ENCODE data around the gene RBL2. TPM values are rescaled to one million over a fixed set of nuclear protein-coding genes. Genes with fewer than 3 reads are reported as not detected.

Gene RBL2
- total and polyA plus RNA-seq, 2 of the 13 experiments (the other 11 are each of a cell fraction or from before 2014, with no cell fraction given) = 41.2 to 60.9 TPM

- TF ChIP-seq BORCS8-MEF2B (CRISPR knock-in tag; IDR thresholded peaks at IDR 0.05) (no peak), ZZZ3 (CRISPR knock-in tag; IDR thresholded peaks at IDR 0.05; ENCODE audit: borderline replicate concordance) (peak; percentile 76; the same call in 1 of the 2 replicates), PREB (CRISPR knock-in tag; IDR thresholded peaks at IDR 0.05) (no peak), SNAI1 (CRISPR knock-in tag; IDR thresholded peaks at IDR 0.05; ENCODE audit: borderline replicate concordance) (0 out of 2 replicates have a peak, but pooled peaks have one; percentile 54), ZNF20 (CRISPR knock-in tag; IDR thresholded peaks at IDR 0.05) (no peak), TFAP4 (IDR thresholded peaks at IDR 0.05; ENCODE audit: borderline replicate concordance, low read depth) (no peak; the same call in 1 of the 2 replicates), ZNF703 (CRISPR knock-in tag; IDR thresholded peaks at IDR 0.05; ENCODE audit: borderline replicate concordance) (no peak), POLR2AphosphoS2 (IDR thresholded peaks at IDR 0.05; ENCODE audit: low read depth, low read length) (no peak), ZFP37 (CRISPR knock-in tag; IDR thresholded peaks at IDR 0.05; ENCODE audit: borderline replicate concordance) (0 out of 2 replicates have a peak, but pooled peaks have one; percentile 74), RFXAP (CRISPR knock-in tag; IDR thresholded peaks at IDR 0.05; ENCODE audit: borderline replicate concordance) (peak; percentile 38; the same call in 1 of the 2 replicates), ZNF331 (CRISPR knock-in tag; IDR thresholded peaks at IDR 0.05) (peak; percentile 77), ZNF256 (CRISPR knock-in tag; conservative IDR thresholded peaks at IDR 0.05) (0 out of 2 replicates have a peak, but pooled peaks have one; percentile 45), MEIS1 (CRISPR knock-in tag; IDR thresholded peaks at IDR 0.05; ENCODE audit: borderline replicate concordance) (peak; percentile 98; the same call in 1 of the 2 replicates), SRSF9 (IDR thresholded peaks at IDR 0.05; ENCODE audit: borderline replicate concordance, insufficient read depth, low read depth, low read length, poor library complexity, severe bottlenecking) (no peak), HMGXB3 (CRISPR knock-in tag; IDR thresholded peaks at IDR 0.05; ENCODE audit: borderline replicate concordance) (peak; percentile 93), ATF1 (CRISPR knock-in tag; IDR thresholded peaks at IDR 0.05) (peak; percentile 90), POLR2G (IDR thresholded peaks at IDR 0.05; ENCODE audit: low read depth, low read length) (peak; percentile 92), SALL2 (CRISPR knock-in tag; IDR thresholded peaks at IDR 0.05) (peak; percentile 79), ZC3H13 (CRISPR knock-in tag; IDR thresholded peaks at IDR 0.05) (peak; percentile 88), CBX1 (IDR thresholded peaks at IDR 0.05; ENCODE audit: low read depth) (peak; percentile 92), ZNF788 (CRISPR knock-in tag; IDR thresholded peaks at IDR 0.05; ENCODE audit: borderline replicate concordance) (peak; percentile 60), U2AF1 (optimal IDR thresholded peaks at IDR 0.05; ENCODE audit: low read depth, low read length) (peak; percentile 66), ZNF496 (CRISPR knock-in tag; IDR thresholded peaks at IDR 0.05; ENCODE audit: insufficient replicate concordance) (no peak), ZKSCAN1 (IDR thresholded peaks at IDR 0.05; ENCODE audit: low read length) (peak; percentile 37; the same call in 1 of the 2 replicates)
Observed at GRCh38 chr16:53503270-53503923, 69.1 kb downstream of the RBL2 start (continued).

All from HepG2 (cell line).